Mesenchymal stem cell (in vitro differentiated cells and primary cell): ENCODE data around the gene SPC24.

Experiments
- DNase-seq: peaks from one replicate; pipeline ENCODE4 v3.0.0-alpha.2; 2013
- H2AFZ ChIP-seq: one replicate; pipeline ENCODE4 v1.6.1; 2013; ENCODE audit warnings: low read depth, mild to moderate bottlenecking, control low read depth, inconsistent platforms, low read length, moderate library complexity
- H2AK5ac ChIP-seq: 2 replicates; pipeline ENCODE4 v1.6.1; 2013; ENCODE audit warnings: low read length, moderate library complexity, mild to moderate bottlenecking, inconsistent platforms; ENCODE audit not compliant: severe bottlenecking
- H2BK120ac ChIP-seq: one replicate; pipeline ENCODE4 v1.6.1; 2013; ENCODE audit warnings: low read depth, mild to moderate bottlenecking, inconsistent platforms, low read length, moderate library complexity
- H2BK12ac ChIP-seq, 2 experiments: one replicate each; pipeline ENCODE4 v1.6.1; 2013; ENCODE audit warnings: inconsistent platforms in 2 of 2, low read length in 2 of 2, mild to moderate bottlenecking in 2 of 2, moderate library complexity in 2 of 2, control low read depth in 1 of 2
- H2BK15ac ChIP-seq: one replicate; pipeline ENCODE4 v1.6.1; 2013; ENCODE audit warnings: mild to moderate bottlenecking, low read depth, inconsistent platforms; ENCODE audit not compliant: poor library complexity, severe bottlenecking
- H2BK5ac ChIP-seq: 2 replicates; pipeline ENCODE4 v1.6.1; 2013; ENCODE audit warnings: low read depth, mild to moderate bottlenecking, low read length, control low read depth, inconsistent platforms; ENCODE audit not compliant: poor library complexity, severe bottlenecking
- H3K14ac ChIP-seq, 2 experiments: one replicate each; pipeline ENCODE4 v1.6.1; 2013; ENCODE audit warnings: inconsistent platforms in 2 of 2, low read length in 2 of 2, control low read depth in 1 of 2, mild to moderate bottlenecking in 1 of 2, moderate library complexity in 1 of 2
- H3K18ac ChIP-seq, 2 experiments: one replicate each; pipeline ENCODE4 v1.6.1; 2013; ENCODE audit warnings: inconsistent platforms in 2 of 2, low read length in 2 of 2, control low read depth in 1 of 2, low read depth in 1 of 2, mild to moderate bottlenecking in 1 of 2
- H3K23ac ChIP-seq, 2 experiments: one replicate each; pipeline ENCODE4 v1.6.1; 2013; ENCODE audit warnings: inconsistent platforms in 2 of 2, low read length in 2 of 2, mild to moderate bottlenecking in 2 of 2, moderate library complexity in 2 of 2, control low read depth in 1 of 2
- H3K27ac ChIP-seq: 2 replicates; pipeline ENCODE4 v1.5.1; 2013; ENCODE audit warnings: mild to moderate bottlenecking, moderate library complexity, low read length, control low read depth, inconsistent platforms; ENCODE audit not compliant: poor library complexity, severe bottlenecking
- H3K27me3 ChIP-seq, 2 experiments: 2 replicates each; pipeline versions ENCODE4 v1.6.1 to v1.7.0; 2013; ENCODE audit warnings: low read length in 2 of 2, mild to moderate bottlenecking in 2 of 2, moderate library complexity in 2 of 2, control low read depth in 1 of 2, inconsistent platforms in 1 of 2; ENCODE audit not compliant: control insufficient read depth in 1 of 2, insufficient read depth in 1 of 2
- H3K36me3 ChIP-seq, 2 experiments: 2 replicates each; pipeline versions ENCODE4 v1.6.1 to v1.7.0; 2013; ENCODE audit warnings: low read length in 2 of 2, control low read depth in 1 of 2, inconsistent platforms in 1 of 2, low read depth in 1 of 2, mild to moderate bottlenecking in 1 of 2; ENCODE audit not compliant: insufficient read depth in 2 of 2, control insufficient read depth in 1 of 2
- H3K4ac ChIP-seq, 2 experiments: one replicate each; pipeline ENCODE4 v1.6.1; 2013; ENCODE audit warnings: inconsistent platforms in 2 of 2, low read length in 2 of 2, mild to moderate bottlenecking in 2 of 2, moderate library complexity in 2 of 2, control low read depth in 1 of 2, low read depth in 1 of 2
- H3K4me1 ChIP-seq: 2 replicates; pipeline ENCODE4 v1.6.1; 2013; ENCODE audit warnings: low read depth, low read length, control low read depth; ENCODE audit not compliant: control insufficient read depth, insufficient read depth
- H3K4me2 ChIP-seq: 2 replicates; pipeline ENCODE4 v1.6.1; 2013; ENCODE audit warnings: low read length, mild to moderate bottlenecking, inconsistent platforms; ENCODE audit not compliant: poor library complexity, severe bottlenecking
- H3K4me3 ChIP-seq, 2 experiments: 2 replicates each; pipeline versions ENCODE4 v1.5.1 to v1.7.0; 2013; ENCODE audit warnings: low read length in 2 of 2, mild to moderate bottlenecking in 2 of 2, control low read depth in 1 of 2, low read depth in 1 of 2; ENCODE audit not compliant: insufficient read depth in 1 of 2
- H3K79me1 ChIP-seq: replicated peaks from 2 replicates; pipeline ENCODE4 v1.6.1; 2013; ENCODE audit warnings: mild to moderate bottlenecking, control low read depth, low read length, inconsistent platforms; ENCODE audit not compliant: poor library complexity, severe bottlenecking
- H3K9ac ChIP-seq: 2 replicates; pipeline ENCODE4 v1.7.0; 2013; ENCODE audit warnings: mild to moderate bottlenecking, low read length, moderate library complexity
- H3K9me3 ChIP-seq: 2 replicates; pipeline ENCODE4 v1.7.0; 2013; ENCODE audit warnings: mild to moderate bottlenecking, low read length; ENCODE audit not compliant: control insufficient read depth
- H4K8ac ChIP-seq: one replicate; pipeline ENCODE4 v1.6.1; 2013; ENCODE audit warnings: inconsistent platforms, mild to moderate bottlenecking, low read length, moderate library complexity
- H4K91ac ChIP-seq: one replicate; pipeline ENCODE4 v1.6.1; 2013; ENCODE audit warnings: mild to moderate bottlenecking, low read length, inconsistent platforms
- WGBS: methylation state at CpG from one replicate; pipeline ENCODE4 v1.1.7; 2013; ENCODE audit warnings: mixed read lengths; 5-methylcytosine and 5-hydroxymethylcytosine counted together

The SPC24 gene

DNA sequence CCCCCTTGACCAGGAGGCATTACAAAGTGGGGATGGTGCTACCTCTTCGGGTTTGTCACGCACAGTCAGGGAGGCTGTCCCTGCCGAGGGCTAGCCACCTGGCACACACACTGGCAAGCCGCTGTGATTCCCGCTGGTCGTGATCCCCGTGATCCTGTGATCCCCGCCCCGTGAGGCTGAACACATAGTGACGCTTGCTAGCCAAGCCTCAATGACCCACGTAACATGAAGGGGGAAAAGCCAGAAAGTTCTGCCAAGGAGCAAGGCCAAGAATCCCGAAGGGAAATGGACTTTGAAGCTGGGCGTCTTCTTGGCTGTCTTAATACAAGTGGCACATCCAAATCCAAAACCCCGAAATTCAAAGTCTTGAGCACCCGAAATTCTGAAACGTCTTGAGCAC is 52.6 kb downstream of the SPC24 start:
- no peak overlapping the region for H3K27ac ChIP-seq
- no peak overlapping the region for H2AK5ac ChIP-seq
- WGBS: 97% methylated on average over 16 of the region's 16 CpGs
- no peak overlapping the region for H4K8ac ChIP-seq
- no peak overlapping the region for H2BK15ac ChIP-seq
- no peak overlapping the region for H2BK120ac ChIP-seq
- no peak overlapping the region for H3K23ac ChIP-seq
- no peaks in the 10 kb centered on the region for H3K27me3 ChIP-seq
- peak; percentile 23 for DNase-seq
- peaks cover 65 to 92% of the 10 kb centered on the region in 2 experiments for H3K36me3 ChIP-seq
- H3K4me1 ChIP-seq: peaks cover 4% of the 10 kb centered on the region
- H3K9me3 ChIP-seq: no peaks in the 10 kb centered on the region
- no peak overlapping the region for H3K18ac ChIP-seq
- no peak overlapping the region for H3K4me3 ChIP-seq
- no peak overlapping the region for H3K4me2 ChIP-seq
- no peak overlapping the region for H3K4ac ChIP-seq
- peak overlapping the region in 1 of 2 experiments; percentile 7 for H2BK12ac ChIP-seq
- no peak overlapping the region for H2BK5ac ChIP-seq
- H4K91ac ChIP-seq: no peak overlapping the region
- no peak overlapping the region for H2AFZ ChIP-seq
- no peak overlapping the region for H3K9ac ChIP-seq
- peaks cover 16% of the 10 kb centered on the region for H3K79me1 ChIP-seq
- H3K14ac ChIP-seq: no peak overlapping the region

GRCh38 chr19:11101057-11101456 is 54.5 kb downstream of the SPC24 start:
- no peaks in the 10 kb centered on the region for H3K27me3 ChIP-seq
- peaks cover 47 to 92% of the 10 kb centered on the region in 2 experiments for H3K36me3 ChIP-seq
- H3K14ac ChIP-seq: no peak overlapping the region
- no peak overlapping the region for H3K4ac ChIP-seq
- no peak overlapping the region for H3K9ac ChIP-seq
- no peak overlapping the region for H3K4me2 ChIP-seq
- no peak overlapping the region for H4K8ac ChIP-seq
- H3K4me3 ChIP-seq: no peak overlapping the region
- WGBS: 96% methylated on average over 5 of the region's 5 CpGs
- H3K79me1 ChIP-seq: peaks cover 11% of the 10 kb centered on the region
- no peaks in the 10 kb centered on the region for H3K9me3 ChIP-seq
- H3K27ac ChIP-seq: no peak overlapping the region
- no peak for DNase-seq
- no peak overlapping the region for H4K91ac ChIP-seq
- peaks cover 9% of the 10 kb centered on the region for H3K4me1 ChIP-seq
- H2BK120ac ChIP-seq: no peak overlapping the region
- H3K23ac ChIP-seq: no peak overlapping the region
- no peak overlapping the region for H2AK5ac ChIP-seq
- no peak overlapping the region for H2BK15ac ChIP-seq
- H2BK5ac ChIP-seq: no peak overlapping the region
- H3K18ac ChIP-seq: no peak overlapping the region
- no peak overlapping the region for H2BK12ac ChIP-seq
- no peak overlapping the region for H2AFZ ChIP-seq

DNA sequence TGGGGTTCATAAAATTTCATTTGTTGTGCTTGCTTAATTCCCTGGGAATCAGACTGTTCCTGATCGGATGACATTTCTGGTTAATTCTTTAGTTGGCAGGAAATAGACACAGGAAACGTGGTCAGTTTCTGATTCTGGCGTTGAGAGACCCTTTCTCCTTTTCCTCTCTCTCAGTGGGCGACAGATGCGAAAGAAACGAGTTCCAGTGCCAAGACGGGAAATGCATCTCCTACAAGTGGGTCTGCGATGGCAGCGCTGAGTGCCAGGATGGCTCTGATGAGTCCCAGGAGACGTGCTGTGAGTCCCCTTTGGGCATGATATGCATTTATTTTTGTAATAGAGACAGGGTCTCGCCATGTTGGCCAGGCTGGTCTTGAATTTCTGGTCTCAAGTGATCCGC is 55.5 kb downstream of the SPC24 start:
- 90% methylated on average over 12 of the region's 12 CpGs for WGBS
- Histone ChIP-seq H2BK5ac (no peak overlapping the region), H3K23ac (no peak overlapping the region)

DNA sequence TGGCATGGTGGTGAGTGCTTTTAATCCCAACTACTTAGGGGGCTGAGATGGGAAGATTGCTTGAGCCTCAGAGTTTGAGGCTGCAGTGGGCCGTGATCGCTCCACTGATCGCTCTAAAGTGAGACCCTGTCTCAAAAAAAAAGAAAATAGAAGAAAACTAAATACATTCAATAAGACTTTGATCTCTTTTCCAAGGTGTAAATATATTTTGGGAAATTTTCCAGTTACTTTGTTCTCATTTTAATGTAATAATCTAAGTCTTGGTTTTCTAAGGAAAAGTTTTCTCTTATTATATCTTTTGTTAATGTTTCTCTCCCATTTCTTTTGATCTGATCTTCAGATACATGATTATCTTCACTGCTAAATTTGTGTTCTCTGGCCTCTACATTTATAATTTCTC is 56.7 kb downstream of the SPC24 start:
- no CpG with 5 or more reads among the region's 3 CpGs for WGBS
- Histone ChIP-seq H3K4me2 (no peak overlapping the region), H3K23ac (no peak overlapping the region), H2BK12ac (no peak overlapping the region), H4K91ac (no peak overlapping the region), H3K4me3 (no peak overlapping the region), H2BK5ac (no peak overlapping the region), H3K36me3 (peaks cover 35 to 88% of the 10 kb centered on the region in 2 experiments), H3K79me1 (peaks cover 4% of the 10 kb centered on the region), H2AK5ac (no peak overlapping the region), H3K9me3 (no peaks in the 10 kb centered on the region), H3K18ac (no peak overlapping the region), H3K14ac (no peak overlapping the region), H3K9ac (peak overlapping the region; percentile 41), H3K4ac (no peak overlapping the region), H3K4me1 (peaks cover 14% of the 10 kb centered on the region), H3K27me3 (no peaks in the 10 kb centered on the region), H3K27ac (no peak overlapping the region), H2AFZ (no peak overlapping the region), H4K8ac (no peak overlapping the region), H2BK15ac (no peak overlapping the region), H2BK120ac (no peak overlapping the region)
- no peak for DNase-seq

More for the DNA sequence above, 55.5 kb downstream of the SPC24 start:
- H4K91ac ChIP-seq: no peak overlapping the region
- H3K4me1 ChIP-seq: peaks cover 11% of the 10 kb centered on the region
- H3K27me3 ChIP-seq: no peaks in the 10 kb centered on the region
- H3K14ac ChIP-seq: no peak overlapping the region
- no peak overlapping the region for H2BK120ac ChIP-seq
- H3K4me3 ChIP-seq: no peak overlapping the region
- DNase-seq: no peak
- H2AFZ ChIP-seq: no peak overlapping the region
- no peak overlapping the region for H3K4ac ChIP-seq
- H3K9ac ChIP-seq: no peak overlapping the region
- no peak overlapping the region for H2BK15ac ChIP-seq
- H3K4me2 ChIP-seq: no peak overlapping the region
- no peak overlapping the region for H3K27ac ChIP-seq
- H3K79me1 ChIP-seq: peaks cover 5% of the 10 kb centered on the region
- H3K9me3 ChIP-seq: no peaks in the 10 kb centered on the region
- no peak overlapping the region for H4K8ac ChIP-seq
- H3K36me3 ChIP-seq: peaks cover 37 to 88% of the 10 kb centered on the region in 2 experiments
- peak overlapping the region; percentile 35 for H2AK5ac ChIP-seq
- H2BK12ac ChIP-seq: no peak overlapping the region
- no peak overlapping the region for H3K18ac ChIP-seq
